Measurements from ENCODE around the gene ANKRD10. TPM values are rescaled to one million over a fixed set of nuclear protein-coding genes. Genes with fewer than 3 reads are reported as not detected.

Gene ANKRD10
- total RNA-seq, 5 donors from 2014 or later (not counting 1 experiment from before 2014, with no cell fraction given), result 93.7 to 133 (median 104) TPM

- Histone ChIP-seq H3K4me3 (ENCODE audit: control insufficient read depth in 1 of 2, extremely low read depth in 1 of 2, low read length in 1 of 2) (no peak overlapping the region), H3K27ac (ENCODE audit: low read length) (no peak overlapping the region), H3K27me3 (replicated peaks in 1 of 2; ENCODE audit: control insufficient read depth in 2 of 2, extremely low read depth in 1 of 2, insufficient read depth in 2 of 2, low read length in 1 of 2) (peaks cover 0 to 24% of the 10 kb centered on the region in 2 experiments), H3K36me3 (ENCODE audit: control insufficient read depth in 2 of 2, extremely low read depth in 1 of 2, insufficient read depth in 1 of 2, low read length in 1 of 2) (no peaks in the 10 kb centered on the region), H3K4me1 (ENCODE audit: control insufficient read depth in 1 of 2, extremely low read depth in 1 of 2, insufficient read depth in 2 of 2, low read length in 2 of 2) (no peaks in the 10 kb centered on the region), H3K9me3 (no peaks in the 10 kb centered on the region)
- CTCF ChIA-PET, result no interaction called here
- H3K36me3 Mint-ChIP-seq, result no peaks in the 10 kb centered on the region
- WGBS (ENCODE audit: insufficient coverage), result 82% methylated on average over 12 of the region's 16 CpGs
- no peak overlapping the region for H3K4me3 Mint-ChIP-seq
- no peak for DNase-seq
- H3K27ac Mint-ChIP-seq, result no peak overlapping the region
- H3K4me1 Mint-ChIP-seq, result no peaks in the 10 kb centered on the region
- ATAC-seq (replicated peaks in 1 of 4), result no peak
- H3K27me3 Mint-ChIP-seq, result peaks cover 10 to 16% of the 10 kb centered on the region in 2 donors
- POLR2A ChIA-PET, result no interaction called here
- no peaks in the 10 kb centered on the region for H3K9me3 Mint-ChIP-seq
Observed at GRCh38 chr13:110830331-110830730, 84.5 kb downstream of the ANKRD10 start.

GRCh38 chr13:110829486-110829885 lies 85.4 kb downstream of the ANKRD10 start:
- H3K4me3 Mint-ChIP-seq, result no peak overlapping the region
- ChIA-PET CTCF (no interaction called here), POLR2A (no interaction called here)
- H3K27ac Mint-ChIP-seq, result no peak overlapping the region
- 97% methylated on average over 8 of the region's 8 CpGs for WGBS (ENCODE audit: insufficient coverage)
- Histone ChIP-seq H3K27me3 (replicated peaks in 1 of 2; ENCODE audit: control insufficient read depth in 2 of 2, extremely low read depth in 1 of 2, insufficient read depth in 2 of 2, low read length in 1 of 2) (peaks cover 0 to 20% of the 10 kb centered on the region in 2 experiments), H3K36me3 (ENCODE audit: control insufficient read depth in 2 of 2, extremely low read depth in 1 of 2, insufficient read depth in 1 of 2, low read length in 1 of 2) (no peaks in the 10 kb centered on the region), H3K27ac (ENCODE audit: low read length) (no peak overlapping the region), H3K4me1 (ENCODE audit: control insufficient read depth in 1 of 2, extremely low read depth in 1 of 2, insufficient read depth in 2 of 2, low read length in 2 of 2) (no peaks in the 10 kb centered on the region), H3K9me3 (no peaks in the 10 kb centered on the region), H3K4me3 (ENCODE audit: control insufficient read depth in 1 of 2, extremely low read depth in 1 of 2, low read length in 1 of 2) (no peak overlapping the region)
- no peaks in the 10 kb centered on the region for H3K9me3 Mint-ChIP-seq
- ATAC-seq (replicated peaks in 1 of 4), result no peak
- H3K4me1 Mint-ChIP-seq, result no peaks in the 10 kb centered on the region
- DNase-seq, result no peak
- peaks cover 10 to 14% of the 10 kb centered on the region in 2 donors for H3K27me3 Mint-ChIP-seq
- no peaks in the 10 kb centered on the region for H3K36me3 Mint-ChIP-seq

GRCh38 chr13:110828705-110829104 lies 86.2 kb downstream of the ANKRD10 start:
- Histone ChIP-seq H3K4me3 (ENCODE audit: control insufficient read depth in 1 of 2, extremely low read depth in 1 of 2, low read length in 1 of 2) (no peak overlapping the region), H3K9me3 (no peaks in the 10 kb centered on the region), H3K4me1 (ENCODE audit: control insufficient read depth in 1 of 2, extremely low read depth in 1 of 2, insufficient read depth in 2 of 2, low read length in 2 of 2) (no peaks in the 10 kb centered on the region), H3K27ac (ENCODE audit: low read length) (no peak overlapping the region), H3K36me3 (ENCODE audit: control insufficient read depth in 2 of 2, extremely low read depth in 1 of 2, insufficient read depth in 1 of 2, low read length in 1 of 2) (no peaks in the 10 kb centered on the region), H3K27me3 (replicated peaks in 1 of 2; ENCODE audit: control insufficient read depth in 2 of 2, extremely low read depth in 1 of 2, insufficient read depth in 2 of 2, low read length in 1 of 2) (peaks cover 0 to 19% of the 10 kb centered on the region in 2 experiments)
- peaks cover 0 to 2% (median 0%) of the 10 kb centered on the region in 3 donors for H3K4me1 Mint-ChIP-seq
- no peak overlapping the region for H3K27ac Mint-ChIP-seq
- CTCF ChIA-PET, result no interaction called here
- POLR2A ChIA-PET, result no interaction called here
- H3K27me3 Mint-ChIP-seq, result peaks cover 6 to 14% of the 10 kb centered on the region in 2 donors
- WGBS (ENCODE audit: insufficient coverage), result 95% methylated on average over 4 of the region's 9 CpGs
- H3K9me3 Mint-ChIP-seq, result no peaks in the 10 kb centered on the region
- H3K4me3 Mint-ChIP-seq, result no peak overlapping the region
- ATAC-seq (replicated peaks in 1 of 4), result no peak
- no peaks in the 10 kb centered on the region for H3K36me3 Mint-ChIP-seq
- DNase-seq, result no peak

Other genes with a start within 250 kb of the ANKRD10 start
- gene CARS2, start 209.0 kb downstream of the ANKRD10 start, total RNA-seq, result 100 to 1,000 TPM in 1 of 5 donors, 10 to 100 TPM in 4; 74.2 to 102 (median 85.4) TPM
- 10 to 100 TPM in 4 of 5 donors, 1 to 10 TPM in 1; 9.9 to 29.4 (median 25.8) TPM for gene ING1, start 201.4 kb downstream of the ANKRD10 start, total RNA-seq
- gene ARHGEF7, start 200.2 kb upstream of the ANKRD10 start, total RNA-seq, result 10 to 100 TPM; 68.0 to 85.8 (median 83.7) TPM

All from T-cell (primary cell).